Stimulated activated CD4-positive, alpha-beta T cell treated with anti-CD3 and anti-CD28 coated beads, Interleukin-2, amount 100 ng/mL, for 48 hours (primary cell): ENCODE measurements around the gene RIMBP2.
"Not testable (repeated sequence)": the region's sequence is repeated elsewhere in the genome, so short reads cannot be mapped to it uniquely, and the experiment has no call there.

Experiments
- DNase-seq, 2 donors: peaks; one replicate each; pipeline ENCODE4 v3.0.0-alpha.2; 2020

RIMBP2 gene

GRCh38 chr12:130655010-130655409 lies 61.1 kb downstream of the RIMBP2 start:
- DNase-seq = no peak

- DNase-seq = no peak
Observed at GRCh38 chr12:130651188-130651959, 64.7 kb downstream of the RIMBP2 start.

- no peak for DNase-seq
Observed at GRCh38 chr12:130650131-130650530, 66.0 kb downstream of the RIMBP2 start.

GRCh38 chr12:130649101-130650045 lies 66.7 kb downstream of the RIMBP2 start:
- DNase-seq = no peak

GRCh38 chr12:130647814-130648213 lies 68.3 kb downstream of the RIMBP2 start:
- no peak for DNase-seq

GRCh38 chr12:130646716-130647370 lies 69.3 kb downstream of the RIMBP2 start:
- DNase-seq = no peak

GRCh38 chr12:130646191-130646590 lies 69.9 kb downstream of the RIMBP2 start:
- not testable (repeated sequence) for DNase-seq

- no peak for DNase-seq
Observed at GRCh38 chr12:130645751-130646150, 70.3 kb downstream of the RIMBP2 start.

- no peak for DNase-seq
Observed at GRCh38 chr12:130644566-130644965, 71.5 kb downstream of the RIMBP2 start.

GRCh38 chr12:130644146-130644545 lies 72.0 kb downstream of the RIMBP2 start:
- DNase-seq = no peak

- no peak for DNase-seq
Observed at GRCh38 chr12:130642856-130643255, 73.2 kb downstream of the RIMBP2 start.

GRCh38 chr12:130641533-130642184 lies 74.4 kb downstream of the RIMBP2 start:
- DNase-seq = no peak

- no peak for DNase-seq
Observed at GRCh38 chr12:130640901-130641300, 75.2 kb downstream of the RIMBP2 start.

GRCh38 chr12:130640496-130640895 lies 75.6 kb downstream of the RIMBP2 start:
- no peak for DNase-seq

GRCh38 chr12:130639476-130640424 lies 76.3 kb downstream of the RIMBP2 start:
- DNase-seq = no peak

- DNase-seq = no peak
Observed at GRCh38 chr12:130636370-130636769, 79.7 kb downstream of the RIMBP2 start.

- no peak for DNase-seq
Observed at GRCh38 chr12:130634866-130635265, 81.2 kb downstream of the RIMBP2 start.

- DNase-seq = no peak
Observed at GRCh38 chr12:130633771-130634170, 82.3 kb downstream of the RIMBP2 start.

GRCh38 chr12:130632642-130633041 lies 83.5 kb downstream of the RIMBP2 start:
- no peak for DNase-seq

GRCh38 chr12:130628304-130628703 lies 87.8 kb downstream of the RIMBP2 start:
- no peak for DNase-seq

- no peak for DNase-seq
Observed at GRCh38 chr12:130627175-130627574, 88.9 kb downstream of the RIMBP2 start.

GRCh38 chr12:130626601-130627000 lies 89.5 kb downstream of the RIMBP2 start:
- no peak for DNase-seq
